NCI-H1436 treated with DMSO at 0.1 percent for 48 hours (cell line): ENCODE measurements around the gene PLEKHM3.

ENCODE experiments used
- DNase-seq: peaks from one replicate; lab custom pipeline; 2025; lab: John Stamatoyannopoulos, UW

Gene PLEKHM3

GRCh38 chr2:207787017-207787416 lies 238.3 kb downstream of the PLEKHM3 start:
- DNase-seq, result no peak

- DNase-seq, result no peak
Observed at GRCh38 chr2:207784898-207785297, 240.4 kb downstream of the PLEKHM3 start.

GRCh38 chr2:207783514-207783913 lies 241.8 kb downstream of the PLEKHM3 start:
- no peak for DNase-seq

- DNase-seq, result no peak
Observed at GRCh38 chr2:207782238-207783030, 242.9 kb downstream of the PLEKHM3 start.

- no peak for DNase-seq
Observed at GRCh38 chr2:207779523-207779922, 245.8 kb downstream of the PLEKHM3 start.

GRCh38 chr2:207778298-207778882 lies 246.9 kb downstream of the PLEKHM3 start:
- DNase-seq, result no peak

GRCh38 chr2:207777124-207777523 lies 248.2 kb downstream of the PLEKHM3 start:
- DNase-seq, result no peak

GRCh38 chr2:207775473-207775872 lies 249.9 kb downstream of the PLEKHM3 start:
- DNase-seq, result no peak

GRCh38 chr2:207772844-207773205 lies 252.5 kb downstream of the PLEKHM3 start:
- DNase-seq, result no peak

- DNase-seq, result no peak
Observed at GRCh38 chr2:207772081-207772843, 253.1 kb downstream of the PLEKHM3 start.

GRCh38 chr2:207771421-207771820 lies 253.9 kb downstream of the PLEKHM3 start:
- no peak for DNase-seq
